ENCODE measurements around the gene ADCY5. TPM values are rescaled to one million over a fixed set of nuclear protein-coding genes. Genes with fewer than 3 reads are reported as not detected.

The ADCY5 gene
- polyA plus RNA-seq, 3 donors = not detected

GRCh38 chr3:123467046-123467445 is 18.2 kb upstream of the ADCY5 start:
- Mint-ChIP-seq H3K4me3 (no peak overlapping the region), H3K36me3 (no peaks in the 10 kb centered on the region), H3K27me3 (ENCODE audit: low read depth in 3 of 3) (peaks cover 0 to 10% (median 6%) of the 10 kb centered on the region in 3 donors), H3K27ac (no peak overlapping the region), H3K9me3 (no peaks in the 10 kb centered on the region), H3K4me1 (no peaks in the 10 kb centered on the region)
- Histone ChIP-seq H3K27ac (ENCODE audit: low read depth in 1 of 2, low read length in 2 of 2) (no peak overlapping the region), H3K4me2 (replicated peaks; ENCODE audit: extremely low read depth, low read length, poor library complexity, severe bottlenecking) (no peak overlapping the region), H3K4me1 (ENCODE audit: control insufficient read depth in 1 of 2, insufficient read depth in 2 of 2, low read length in 2 of 2) (no peaks in the 10 kb centered on the region), H3K36me3 (replicated peaks in 1 of 2; ENCODE audit: control insufficient read depth in 1 of 2, insufficient read depth in 2 of 2, low read length in 2 of 2) (no peaks in the 10 kb centered on the region), H3K9ac (ENCODE audit: insufficient read depth, low read length, poor library complexity, severe bottlenecking) (no peak overlapping the region), H3K9me3 (replicated peaks in 1 of 2; ENCODE audit: control insufficient read depth in 1 of 2, insufficient read depth in 1 of 2, low read length in 2 of 2) (no peaks in the 10 kb centered on the region), H3K4me3 (replicated peaks in 1 of 3; ENCODE audit: low read depth in 2 of 3, low read length in 3 of 3) (no peak overlapping the region), H3K79me2 (ENCODE audit: insufficient read depth, low read length) (no peaks in the 10 kb centered on the region), H4K20me1 (ENCODE audit: insufficient read depth, low read length) (no peaks in the 10 kb centered on the region), H3K27me3 (ENCODE audit: control insufficient read depth in 2 of 2, insufficient read depth in 2 of 2, low read length in 2 of 2) (no peaks in the 10 kb centered on the region), H2AFZ (ENCODE audit: insufficient read depth, low read depth, low read length, poor library complexity, severe bottlenecking) (no peak overlapping the region)
- TF ChIP-seq CTCF (IDR thresholded peaks at IDR 0.05) = no peak
- DNase-seq = no peak
- intact Hi-C loops (cut with micrococcal nuclease) = no loop called here
- WGBS (ENCODE audit: insufficient coverage) = 93% methylated on average over 4 of the region's 5 CpGs

- intact Hi-C loops (cut with micrococcal nuclease) = no loop called here
- Mint-ChIP-seq H3K27ac (no peak overlapping the region), H3K27me3 (ENCODE audit: low read depth in 3 of 3) (peaks cover 0 to 10% (median 9%) of the 10 kb centered on the region in 3 donors), H3K9me3 (no peaks in the 10 kb centered on the region), H3K4me1 (peaks cover 8% of the 10 kb centered on the region), H3K4me3 (no peak overlapping the region), H3K36me3 (no peaks in the 10 kb centered on the region)
- Histone ChIP-seq H3K79me2 (ENCODE audit: insufficient read depth, low read length) (no peaks in the 10 kb centered on the region), H3K9me3 (replicated peaks in 1 of 2; ENCODE audit: control insufficient read depth in 1 of 2, insufficient read depth in 1 of 2, low read length in 2 of 2) (no peaks in the 10 kb centered on the region), H3K4me1 (ENCODE audit: control insufficient read depth in 1 of 2, insufficient read depth in 2 of 2, low read length in 2 of 2) (peaks cover 0 to 8% of the 10 kb centered on the region in 2 donors), H3K27ac (ENCODE audit: low read depth in 1 of 2, low read length in 2 of 2) (no peak overlapping the region), H3K9ac (ENCODE audit: insufficient read depth, low read length, poor library complexity, severe bottlenecking) (no peak overlapping the region), H2AFZ (ENCODE audit: insufficient read depth, low read depth, low read length, poor library complexity, severe bottlenecking) (no peak overlapping the region), H3K27me3 (ENCODE audit: control insufficient read depth in 2 of 2, insufficient read depth in 2 of 2, low read length in 2 of 2) (no peaks in the 10 kb centered on the region), H3K36me3 (replicated peaks in 1 of 2; ENCODE audit: control insufficient read depth in 1 of 2, insufficient read depth in 2 of 2, low read length in 2 of 2) (no peaks in the 10 kb centered on the region), H3K4me3 (replicated peaks in 1 of 3; ENCODE audit: low read depth in 2 of 3, low read length in 3 of 3) (no peak overlapping the region), H3K4me2 (replicated peaks; ENCODE audit: extremely low read depth, low read length, poor library complexity, severe bottlenecking) (no peak overlapping the region), H4K20me1 (ENCODE audit: insufficient read depth, low read length) (no peaks in the 10 kb centered on the region)
- DNase-seq = no peak
- WGBS (ENCODE audit: insufficient coverage) = 75% methylated on average over 6 of the region's 7 CpGs
- no peak for TF ChIP-seq CTCF (IDR thresholded peaks at IDR 0.05)
Measured at GRCh38 chr3:123464211-123464610, 15.3 kb upstream of the ADCY5 start.

All from CD14-positive monocyte (primary cell).